MCF 10A (cell line): ENCODE measurements around the gene SUN2. TPM values are rescaled to one million over a fixed set of nuclear protein-coding genes. Genes with fewer than 3 reads are reported as not detected.

Experiments
- BruUV-seq: library from RNA; stranded (reverse); fragments of 400-500 nt; replicated peaks from 2 replicates; lab custom pipeline; 2021; lab: Mats Ljungman, UMichigan
- CTCF ChIA-PET: fragments of 300-600 bp; sonication (Branson Sonifier 250); formaldehyde crosslinking; extraction: SDS; loops from one replicate; lab custom pipeline; 2021; ENCODE audit warnings: antibody characterized with exemption, inconsistent platforms; lab: Yijun Ruan, JAX
- POLR2A ChIA-PET: fragments of 300-600, 350-650 bp; sonication (Branson Sonifier 250); formaldehyde crosslinking; extraction: SDS; loops from one replicate; lab custom pipeline; 2020; ENCODE audit warnings: antibody characterized with exemption, inconsistent platforms; lab: Yijun Ruan, JAX
- DNase-seq: peaks from one replicate; pipeline ENCODE4 v3.0.0-alpha.2; 2018; ENCODE audit not compliant: unreplicated experiment
- H3K27ac Mint-ChIP-seq: one replicate; pipeline ENCODE4 v1.8.0; 2022; ENCODE audit warnings: mild to moderate bottlenecking, low read depth, mixed read lengths; ENCODE audit not compliant: unreplicated experiment
- H3K27me3 Mint-ChIP-seq: one replicate; pipeline ENCODE4 v1.8.0; 2022; ENCODE audit warnings: mixed read lengths; ENCODE audit not compliant: insufficient read depth, unreplicated experiment
- H3K36me3 Mint-ChIP-seq: one replicate; pipeline ENCODE4 v1.8.0; 2022; ENCODE audit warnings: mild to moderate bottlenecking, moderate library complexity, mixed read lengths; ENCODE audit not compliant: insufficient read depth, unreplicated experiment
- H3K4me1 Mint-ChIP-seq: one replicate; pipeline ENCODE4 v1.8.0; 2022; ENCODE audit warnings: mixed read lengths; ENCODE audit not compliant: insufficient read depth, unreplicated experiment
- H3K4me3 Mint-ChIP-seq: one replicate; pipeline ENCODE4 v1.8.0; 2022; ENCODE audit warnings: mild to moderate bottlenecking, moderate library complexity, mixed read lengths; ENCODE audit not compliant: unreplicated experiment
- H3K9me3 Mint-ChIP-seq: one replicate; pipeline ENCODE4 v1.8.0; 2022; ENCODE audit warnings: mixed read lengths; ENCODE audit not compliant: unreplicated experiment
- intact Hi-C: fragments of 100-400 bp; cut with micrococcal nuclease; formaldehyde crosslinking; loops from 2 replicates; pipeline ENCODE4 v1.14.1; 2022
- total RNA-seq: library from RNA; stranded (reverse); gene quantifications from 2 replicates; pipeline ENCODE4 v1.2.3, GENCODE V29; 2022
- TF ChIP-seq, protein P1 (sequence below): fragments of 200-600 bp; IDR thresholded peaks from one replicate; pipeline ENCODE4 v1.8.0; 2022; ENCODE audit warnings: antibody characterized with exemption, mild to moderate bottlenecking; ENCODE audit not compliant: unreplicated experiment

SUN2 gene
- total RNA-seq, 1 experiment from 2014 or later, result 66.8 TPM

DNA sequence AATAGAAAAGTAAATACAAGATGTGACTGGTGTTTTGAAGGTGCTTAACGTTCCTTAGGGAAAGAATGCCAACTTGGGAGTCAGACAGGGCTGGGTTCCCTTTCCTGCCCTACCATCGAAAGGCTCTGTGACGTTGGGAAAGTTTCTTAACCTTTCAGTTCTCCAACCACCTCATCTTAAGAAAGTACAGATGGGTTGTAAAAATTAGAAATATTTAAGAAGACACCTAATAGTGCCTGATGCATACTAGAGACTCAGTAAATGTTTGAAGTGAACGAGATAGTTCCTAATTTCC lies 49.0 kb downstream of the SUN2 start:
- peak overlapping the region; percentile 88 for H3K4me3 Mint-ChIP-seq
- H3K27ac Mint-ChIP-seq, result peak overlapping the region; percentile 87
- H3K27me3 Mint-ChIP-seq, result no peaks in the 10 kb centered on the region
- no peak for DNase-seq
- peaks cover 25% of the 10 kb centered on the region for H3K4me1 Mint-ChIP-seq
- no peaks in the 10 kb centered on the region for H3K9me3 Mint-ChIP-seq
- TSS peak; percentile 86 for BruUV-seq
- TF ChIP-seq, protein P1, sequence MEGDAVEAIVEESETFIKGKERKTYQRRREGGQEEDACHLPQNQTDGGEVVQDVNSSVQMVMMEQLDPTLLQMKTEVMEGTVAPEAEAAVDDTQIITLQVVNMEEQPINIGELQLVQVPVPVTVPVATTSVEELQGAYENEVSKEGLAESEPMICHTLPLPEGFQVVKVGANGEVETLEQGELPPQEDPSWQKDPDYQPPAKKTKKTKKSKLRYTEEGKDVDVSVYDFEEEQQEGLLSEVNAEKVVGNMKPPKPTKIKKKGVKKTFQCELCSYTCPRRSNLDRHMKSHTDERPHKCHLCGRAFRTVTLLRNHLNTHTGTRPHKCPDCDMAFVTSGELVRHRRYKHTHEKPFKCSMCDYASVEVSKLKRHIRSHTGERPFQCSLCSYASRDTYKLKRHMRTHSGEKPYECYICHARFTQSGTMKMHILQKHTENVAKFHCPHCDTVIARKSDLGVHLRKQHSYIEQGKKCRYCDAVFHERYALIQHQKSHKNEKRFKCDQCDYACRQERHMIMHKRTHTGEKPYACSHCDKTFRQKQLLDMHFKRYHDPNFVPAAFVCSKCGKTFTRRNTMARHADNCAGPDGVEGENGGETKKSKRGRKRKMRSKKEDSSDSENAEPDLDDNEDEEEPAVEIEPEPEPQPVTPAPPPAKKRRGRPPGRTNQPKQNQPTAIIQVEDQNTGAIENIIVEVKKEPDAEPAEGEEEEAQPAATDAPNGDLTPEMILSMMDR, result no peak
- H3K36me3 Mint-ChIP-seq, result peaks cover 15% of the 10 kb centered on the region
- CTCF ChIA-PET, result interaction anchor here (1.4 to 3.0 kb wide), 4 partner anchors 9 to 25 kb away, joined by 4 to 14 read pairs (median 6); partner anchors contain the start of gene TOMM22
- POLR2A ChIA-PET, result interaction anchor here (0.5 to 5.1 kb wide), 19 partner anchors 8 to 792 kb away, joined by 3 to 118 read pairs (median 6); partner anchors contain the start of genes CBY1, FAM227A, JOSD1 and SUN2
- intact Hi-C loops, result loop anchor here (2.0 kb wide), 1 partner anchor 50 kb away; the partner anchor contains the start of genes CBY1 and FAM227A

DNA sequence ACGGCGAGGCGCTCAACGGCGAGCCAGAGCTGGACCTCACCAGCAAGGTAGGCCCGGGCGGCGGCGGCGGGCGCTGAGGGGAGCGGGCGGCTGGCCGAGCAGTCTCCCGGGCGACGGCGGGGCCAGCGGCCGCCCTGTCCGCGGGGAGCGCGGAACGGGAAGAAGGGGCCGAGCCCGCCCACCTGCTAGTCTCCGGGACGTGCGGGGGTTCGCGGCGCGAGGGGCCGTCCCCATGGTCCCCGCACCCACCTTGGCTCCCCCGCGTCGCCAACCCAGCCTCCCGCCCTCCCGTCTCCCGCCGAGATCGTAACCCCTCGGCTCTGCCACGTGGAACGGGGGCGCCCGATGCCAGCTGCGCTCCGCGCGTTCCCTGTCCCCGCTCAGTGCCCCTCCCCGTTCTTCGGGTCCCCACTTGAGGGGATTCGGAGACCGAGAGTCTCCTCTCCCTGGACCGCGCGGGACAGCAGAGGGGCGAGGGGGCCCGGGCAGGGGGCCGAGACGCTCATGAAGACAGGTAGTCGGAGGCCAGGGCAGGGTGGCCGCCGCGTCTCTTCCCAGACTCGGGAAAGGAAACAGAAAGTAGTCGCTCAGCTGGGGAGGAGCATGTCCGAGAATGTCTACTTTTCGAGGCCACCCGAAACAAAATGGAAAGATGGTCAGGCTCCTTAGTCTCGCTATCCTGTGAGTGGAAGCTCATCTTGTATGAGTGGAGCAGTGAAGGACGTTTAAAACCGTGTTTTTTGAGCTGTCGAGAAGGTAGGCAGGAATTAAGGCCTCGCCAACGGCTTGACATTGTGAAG lies 49.5 kb downstream of the SUN2 start:
- Mint-ChIP-seq H3K9me3 (no peaks in the 10 kb centered on the region), H3K36me3 (peaks cover 15% of the 10 kb centered on the region), H3K27ac (peak overlapping the region; percentile 87), H3K27me3 (no peaks in the 10 kb centered on the region), H3K4me3 (peak overlapping the region; percentile 88), H3K4me1 (peaks cover 25% of the 10 kb centered on the region)
- no TSS peak for BruUV-seq
- intact Hi-C loops, result loop anchor here (2.0 kb wide), 1 partner anchor 50 kb away; the partner anchor contains the start of genes CBY1 and FAM227A
- ChIA-PET POLR2A (interaction anchor here (0.5 to 5.1 kb wide), 23 partner anchors 8 to 793 kb away, joined by 3 to 118 read pairs (median 5); partner anchors contain the start of genes CBY1, FAM227A, JOSD1 and RPL3), CTCF (interaction anchor here (0.6 to 3.0 kb wide), 8 partner anchors 10 to 1382 kb away, joined by 3 to 14 read pairs (median 4); partner anchors contain the start of gene TOMM22)
- peak; percentile 32 for DNase-seq
- TF ChIP-seq, protein P1, result no peak

DNA sequence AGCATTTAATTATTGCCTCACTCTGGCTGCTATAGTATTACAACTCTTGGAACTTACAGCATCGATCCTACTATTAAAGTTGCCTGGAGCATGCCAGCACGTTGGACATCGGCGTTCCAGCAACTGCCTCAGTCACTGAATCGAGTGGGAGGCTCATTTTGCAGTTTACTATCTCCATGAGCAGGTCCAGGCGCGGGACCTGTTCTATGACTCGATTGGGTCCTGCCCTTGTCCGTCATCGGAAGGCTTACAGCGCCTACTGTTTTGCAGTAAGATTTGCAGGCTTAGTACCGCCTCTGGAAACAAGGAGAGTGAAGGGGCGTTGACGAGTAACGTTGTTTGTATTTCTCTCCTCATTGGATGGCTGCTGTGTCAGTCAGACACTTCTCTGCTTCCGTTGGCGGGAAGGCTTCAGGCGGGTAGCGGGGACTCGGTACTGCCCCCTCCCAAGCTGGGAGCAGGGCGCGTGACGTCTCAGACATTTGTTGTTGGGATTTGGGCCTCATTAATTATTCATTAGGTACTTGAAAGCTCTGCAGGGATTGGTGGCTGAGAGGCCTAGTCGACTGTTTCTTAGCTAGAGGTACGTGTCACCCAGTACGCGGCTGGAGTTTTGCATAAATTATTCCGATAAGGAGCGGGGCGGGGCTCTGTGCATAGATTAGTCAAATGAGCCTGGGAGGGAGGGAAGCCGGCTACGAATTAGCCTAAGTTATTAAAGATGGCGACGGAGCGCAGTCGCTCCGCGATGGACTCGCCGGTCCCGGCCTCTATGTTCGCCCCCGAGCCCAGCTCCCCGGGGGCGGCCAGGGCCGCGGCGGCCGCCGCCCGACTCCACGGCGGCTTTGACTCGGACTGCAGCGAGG lies 50.3 kb downstream of the SUN2 start, which contains the start of gene GTPBP1:
TSS of gene GTPBP1 (plus strand) at position 710 of the 866 bp plus-strand sequence. CDS start at position 722, 12 bp downstream.
- Mint-ChIP-seq H3K9me3 (no peaks in the 10 kb centered on the region), H3K27me3 (no peaks in the 10 kb centered on the region), H3K4me3 (peak within 1 kb of the TSS; percentile 88), H3K27ac (peak within 1 kb of the TSS; percentile 88), H3K4me1 (peaks cover 25% of the 10 kb centered on the region), H3K36me3 (peaks cover 9% of the 10 kb centered on the region)
- POLR2A ChIA-PET, result interaction anchor here (0.6 to 5.1 kb wide), 23 partner anchors 9 to 696 kb away, joined by 3 to 118 read pairs (median 5); partner anchors contain the start of genes CBY1, FAM227A, JOSD1 and MAFF
- CTCF ChIA-PET, result interaction anchor here (0.6 to 1.4 kb wide), 6 partner anchors 11 to 1381 kb away, joined by 3 to 5 read pairs (median 4); partner anchors contain the start of gene TOMM22
- TF ChIP-seq, protein P1, result no peak
- intact Hi-C loops, result loop anchor here (2.0 kb wide), 1 partner anchor 49 kb away; the partner anchor contains the start of genes CBY1 and FAM227A
- DNase-seq, result peak; percentile 100
- no TSS peak for BruUV-seq
